PC-3 (cell line): ENCODE data around the gene CEBPA.

Source experiments
- EZH2 ChIP-seq: fragments of 300-600 bp; sonication (generic); IDR thresholded peaks from one replicate; pipeline ENCODE4 v1.6.1; 2017; ENCODE audit warnings: antibody characterized with exemption, mild to moderate bottlenecking, low read length; ENCODE audit not compliant: unreplicated experiment
- EZH2phosphoT487 ChIP-seq: fragments of 300-600 bp; sonication (generic); IDR thresholded peaks from 2 replicates; pipeline ENCODE4 v1.6.1; 2018; ENCODE audit warnings: mild to moderate bottlenecking, antibody characterized with exemption, low read length, borderline replicate concordance

- TF ChIP-seq EZH2phosphoT487 (no peak), EZH2 (no peak)
These were observed 48.4 kb upstream of the CEBPA start for GRCh38 chr19:33350538-33351309.
